ENCODE results near the gene AFDN.

Gene AFDN

DNA sequence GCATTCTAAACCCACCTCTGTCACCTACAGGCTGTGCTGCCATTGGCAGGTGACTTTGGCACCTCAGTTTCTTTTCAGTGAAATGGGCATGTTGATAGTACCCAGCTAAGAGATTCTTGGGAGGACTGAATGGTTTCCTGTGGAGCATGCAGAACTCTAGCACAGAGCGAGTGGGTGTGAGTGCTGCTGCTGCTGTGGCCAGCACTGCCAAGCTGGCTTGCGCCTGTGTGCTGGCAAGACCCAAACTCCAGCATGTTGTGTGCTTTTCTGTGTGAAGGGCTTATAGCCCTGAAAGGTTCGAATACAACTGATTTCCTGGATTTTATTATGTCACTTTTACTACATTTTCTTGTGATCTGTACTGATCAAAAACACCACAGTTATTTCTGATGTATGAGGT is 92.6 kb downstream of the AFDN start:
- Mint-ChIP-seq H3K4me1 (no peaks in the 10 kb centered on the region), H3K4me3 (no peak overlapping the region), H3K9me3 (no peaks in the 10 kb centered on the region), H3K27ac (no peak overlapping the region), H3K36me3 (peaks cover 32% of the 10 kb centered on the region)
- no peak for DNase-seq (ENCODE audit: low spot score in 2 of 2)
- no peak for ATAC-seq

DNA sequence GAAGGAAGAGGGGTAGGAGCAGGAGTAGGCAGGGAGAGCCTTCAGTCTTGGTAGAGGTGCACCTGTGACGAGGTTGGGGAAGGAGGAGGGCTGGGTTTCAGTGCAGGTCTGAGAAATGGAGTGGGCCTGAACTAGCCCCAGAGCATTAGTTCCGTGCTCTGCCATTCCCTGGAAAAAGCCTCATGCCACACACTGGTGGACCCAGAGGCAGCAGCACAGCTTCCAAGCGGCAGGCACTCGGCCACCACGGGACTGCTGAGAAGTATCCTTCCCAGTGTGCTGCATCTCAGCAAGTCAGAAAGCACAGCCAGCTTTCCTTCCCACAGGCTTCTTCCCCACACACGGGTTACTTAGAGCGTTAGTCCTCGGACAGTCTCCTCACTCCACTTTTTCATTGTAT is 93.5 kb downstream of the AFDN start:
- Mint-ChIP-seq H3K27ac (no peak overlapping the region), H3K36me3 (peaks cover 33% of the 10 kb centered on the region), H3K4me3 (no peak overlapping the region), H3K9me3 (no peaks in the 10 kb centered on the region), H3K4me1 (no peaks in the 10 kb centered on the region)
- DNase-seq (ENCODE audit: low spot score in 2 of 2) (no peak), ATAC-seq (no peak)

DNA sequence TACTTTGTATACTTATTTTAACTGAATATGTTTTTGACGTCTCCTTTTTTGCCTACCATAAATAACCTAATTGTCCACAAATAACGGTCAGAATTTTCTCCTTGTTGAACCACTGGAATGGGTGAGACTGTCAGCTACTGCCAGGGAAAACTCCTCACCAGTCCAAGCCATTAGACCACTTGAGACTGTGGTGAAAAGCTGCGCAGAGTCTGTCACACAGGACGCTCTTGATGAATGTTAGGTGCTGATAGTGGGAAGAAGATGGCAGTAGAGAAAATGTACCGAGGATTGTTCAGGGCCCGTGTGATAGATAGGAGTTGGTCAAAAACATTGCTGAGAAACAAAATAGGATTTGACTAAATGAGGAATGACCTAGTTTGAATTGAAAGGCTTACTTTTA is 95.1 kb downstream of the AFDN start:
- DNase-seq (ENCODE audit: low spot score in 2 of 2) (no peak), ATAC-seq (no peak)
- Mint-ChIP-seq H3K27ac (no peak overlapping the region), H3K4me1 (no peaks in the 10 kb centered on the region), H3K4me3 (no peak overlapping the region), H3K9me3 (no peaks in the 10 kb centered on the region), H3K36me3 (peaks cover 33% of the 10 kb centered on the region)

DNA sequence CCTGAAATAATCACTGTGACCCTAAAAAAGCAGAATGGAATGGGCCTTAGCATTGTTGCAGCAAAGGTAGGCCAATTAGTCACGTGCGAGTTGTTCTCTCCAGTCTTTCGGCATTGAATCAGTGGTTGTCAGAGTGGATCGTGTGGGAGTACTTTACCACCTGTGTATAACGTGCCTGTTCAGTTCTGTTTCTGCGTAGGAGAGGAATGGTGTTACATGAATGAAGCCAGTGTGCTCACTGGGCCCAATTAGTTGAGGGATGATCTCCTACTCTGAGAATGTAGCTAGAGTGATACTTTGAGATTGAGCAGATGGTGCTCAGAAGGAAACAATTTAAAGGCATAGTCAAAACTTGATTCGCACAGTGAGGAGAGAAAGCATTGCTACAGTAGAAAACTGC is 98.3 kb downstream of the AFDN start:
- Mint-ChIP-seq H3K36me3 (peaks cover 14% of the 10 kb centered on the region), H3K4me1 (no peaks in the 10 kb centered on the region), H3K9me3 (no peaks in the 10 kb centered on the region), H3K4me3 (no peak overlapping the region), H3K27ac (no peak overlapping the region)
- ATAC-seq (no peak), DNase-seq (ENCODE audit: low spot score in 2 of 2) (no peak)

DNA sequence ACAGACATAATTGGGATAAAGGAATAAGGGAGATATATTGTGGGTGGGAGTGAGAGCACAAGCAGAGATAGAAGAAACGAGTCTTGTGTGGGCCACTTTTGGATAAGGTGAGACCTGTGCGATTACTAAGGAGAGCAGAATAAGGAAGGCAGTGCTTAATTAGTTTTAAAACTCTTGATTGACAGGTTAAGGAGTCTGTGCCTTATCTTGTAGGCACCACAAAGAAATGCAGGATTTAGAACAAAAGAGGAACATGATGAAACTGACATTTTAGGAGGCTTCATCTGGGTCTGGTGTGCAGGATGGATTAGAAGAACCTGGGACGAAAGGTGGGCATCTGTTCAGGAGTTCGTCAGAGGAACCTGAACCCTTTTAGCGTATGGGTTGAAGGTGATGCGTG is 100.5 kb downstream of the AFDN start:
- H3K36me3 Mint-ChIP-seq = peaks cover 14% of the 10 kb centered on the region
- H3K4me3 Mint-ChIP-seq = no peak overlapping the region
- no peak overlapping the region for H3K27ac Mint-ChIP-seq
- no peaks in the 10 kb centered on the region for H3K4me1 Mint-ChIP-seq
- DNase-seq (ENCODE audit: low spot score in 2 of 2) = no peak
- H3K9me3 Mint-ChIP-seq = no peaks in the 10 kb centered on the region
- ATAC-seq = no peak

DNA sequence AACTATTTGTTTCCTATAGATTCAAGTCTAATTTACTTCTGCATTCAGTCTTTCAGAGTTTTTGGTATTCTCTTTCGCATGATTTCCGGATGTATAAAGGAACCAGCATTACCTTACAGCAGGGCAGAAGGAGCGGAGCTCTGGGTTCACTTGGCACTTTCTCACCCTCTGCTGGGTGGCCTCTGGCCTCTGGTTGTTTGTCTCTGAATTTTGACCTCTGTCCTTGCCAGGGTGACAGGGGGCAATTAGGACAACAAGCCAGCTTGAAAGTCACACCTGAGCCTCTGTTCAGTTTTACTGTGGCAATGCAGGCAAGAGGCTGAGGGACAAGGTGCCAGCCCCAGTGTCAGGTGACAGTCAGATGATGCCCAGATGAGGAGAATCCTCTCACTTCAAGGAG is 101.4 kb downstream of the AFDN start:
- DNase-seq (ENCODE audit: low spot score in 2 of 2) (no peak), ATAC-seq (no peak)
- no peaks in the 10 kb centered on the region for H3K4me1 Mint-ChIP-seq
- H3K36me3 Mint-ChIP-seq = peaks cover 13% of the 10 kb centered on the region
- no peaks in the 10 kb centered on the region for H3K9me3 Mint-ChIP-seq
- H3K4me3 Mint-ChIP-seq = no peak overlapping the region
- no peak overlapping the region for H3K27ac Mint-ChIP-seq

DNA sequence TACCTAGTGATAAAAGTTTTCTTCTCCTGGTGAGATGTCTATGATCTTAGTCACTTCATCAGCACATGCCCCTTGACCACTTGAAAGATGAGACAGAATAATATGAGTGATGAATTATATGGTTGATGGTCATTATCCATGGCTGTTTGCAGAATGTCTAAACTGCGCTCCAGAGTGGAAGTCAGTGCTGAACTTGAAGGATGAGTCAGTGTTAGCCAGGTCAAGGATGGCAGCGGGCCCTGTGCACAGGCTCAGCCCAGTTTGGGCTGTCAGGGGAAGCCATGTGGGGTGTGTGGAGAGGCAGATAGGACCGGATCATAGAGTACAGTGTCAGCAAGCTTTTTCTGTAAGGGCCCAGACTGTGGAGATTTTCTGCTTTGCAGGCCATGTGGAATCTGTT is 103.6 kb downstream of the AFDN start:
- no peaks in the 10 kb centered on the region for H3K4me1 Mint-ChIP-seq
- DNase-seq (ENCODE audit: low spot score in 2 of 2) (no peak), ATAC-seq (no peak)
- no peak overlapping the region for H3K4me3 Mint-ChIP-seq
- H3K36me3 Mint-ChIP-seq = no peaks in the 10 kb centered on the region
- no peak overlapping the region for H3K27ac Mint-ChIP-seq
- H3K9me3 Mint-ChIP-seq = no peaks in the 10 kb centered on the region

DNA sequence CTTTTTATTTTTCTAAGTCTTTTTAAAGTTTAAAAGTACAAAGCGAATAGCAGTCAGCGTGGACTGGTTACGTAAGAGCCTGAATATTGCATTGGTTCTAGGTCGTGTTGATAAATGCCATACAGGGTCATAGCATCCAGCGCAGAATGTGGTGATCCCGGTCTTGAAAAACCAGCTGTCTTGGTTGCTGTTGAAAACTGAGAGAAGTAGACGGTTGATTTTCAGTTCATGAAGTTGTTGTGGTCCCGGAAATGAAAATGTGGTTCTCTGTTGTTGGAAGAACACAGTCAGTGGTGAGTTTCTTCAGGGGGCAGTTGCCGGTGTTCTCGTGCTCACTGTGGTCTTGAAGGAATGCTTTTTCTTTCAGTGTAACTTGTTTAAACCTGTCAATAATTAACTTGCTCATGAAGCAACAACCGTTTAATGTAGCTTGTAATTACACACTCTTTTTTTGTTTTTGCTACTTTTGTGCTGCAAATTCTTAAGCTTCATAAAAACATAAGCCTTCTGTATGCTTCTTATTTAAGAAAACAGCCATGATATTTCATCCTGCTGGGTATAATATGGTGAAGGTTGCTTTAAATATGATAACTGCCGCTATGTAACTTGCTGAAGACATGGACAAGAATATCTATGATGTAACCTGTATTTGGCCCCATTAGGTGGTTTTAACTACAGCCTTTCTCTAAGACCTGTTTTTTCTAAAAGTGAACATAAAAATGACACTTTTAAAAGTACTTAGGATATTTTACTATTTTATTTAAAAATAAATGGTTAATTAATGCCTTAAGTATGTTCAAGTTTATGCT is 106.0 kb downstream of the AFDN start:
- Mint-ChIP-seq H3K4me3 (no peak overlapping the region), H3K27ac (no peak overlapping the region), H3K9me3 (no peaks in the 10 kb centered on the region), H3K36me3 (no peaks in the 10 kb centered on the region), H3K4me1 (no peaks in the 10 kb centered on the region)
- no peak for ATAC-seq
- DNase-seq (ENCODE audit: low spot score in 2 of 2) = no peak

DNA sequence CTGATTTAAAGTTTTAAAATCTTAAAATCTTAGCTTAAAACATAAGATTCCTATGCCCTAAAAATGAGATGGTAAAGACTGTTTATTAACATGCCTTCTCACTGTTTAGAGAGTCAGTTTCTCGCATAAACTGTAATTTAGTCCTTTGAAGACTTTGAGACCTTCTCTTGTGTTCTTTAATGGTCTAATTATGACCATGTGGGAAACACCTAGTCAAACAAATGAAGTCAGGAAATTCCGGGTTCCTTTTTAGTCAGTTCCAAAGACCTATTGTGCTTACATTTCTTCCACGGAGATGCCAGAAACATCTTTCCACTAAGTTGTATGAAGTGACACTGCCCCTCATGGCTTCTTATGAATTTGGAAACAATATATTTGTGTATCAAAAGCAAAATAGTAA is 106.6 kb downstream of the AFDN start:
- Mint-ChIP-seq H3K4me1 (no peaks in the 10 kb centered on the region), H3K4me3 (no peak overlapping the region), H3K9me3 (no peaks in the 10 kb centered on the region), H3K36me3 (no peaks in the 10 kb centered on the region), H3K27ac (no peak overlapping the region)
- no peak for DNase-seq (ENCODE audit: low spot score in 2 of 2)
- no peak for ATAC-seq

DNA sequence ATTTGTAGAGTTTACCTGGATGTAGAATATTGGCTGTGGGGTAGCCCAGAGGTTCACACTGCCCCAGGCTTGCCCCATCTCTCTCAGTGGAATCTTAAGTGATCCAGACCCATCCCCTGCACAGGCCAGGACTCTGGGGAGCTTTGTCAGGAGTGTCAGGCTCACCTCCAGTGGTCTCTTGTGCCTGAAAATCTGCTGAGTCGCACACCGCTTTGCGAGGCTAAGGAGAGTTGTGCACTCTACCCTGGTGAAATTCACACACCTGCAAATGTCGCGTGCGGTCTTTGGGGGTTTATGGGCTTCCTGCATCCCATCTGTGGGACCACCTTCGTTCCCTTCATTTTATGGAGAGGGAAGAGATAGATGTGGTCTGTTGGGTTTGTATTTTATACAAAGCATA is 107.1 kb downstream of the AFDN start:
- DNase-seq (ENCODE audit: low spot score in 2 of 2) = no peak
- no peaks in the 10 kb centered on the region for H3K4me1 Mint-ChIP-seq
- no peak overlapping the region for H3K4me3 Mint-ChIP-seq
- no peaks in the 10 kb centered on the region for H3K36me3 Mint-ChIP-seq
- H3K27ac Mint-ChIP-seq = no peak overlapping the region
- no peaks in the 10 kb centered on the region for H3K9me3 Mint-ChIP-seq
- no peak for ATAC-seq

DNA sequence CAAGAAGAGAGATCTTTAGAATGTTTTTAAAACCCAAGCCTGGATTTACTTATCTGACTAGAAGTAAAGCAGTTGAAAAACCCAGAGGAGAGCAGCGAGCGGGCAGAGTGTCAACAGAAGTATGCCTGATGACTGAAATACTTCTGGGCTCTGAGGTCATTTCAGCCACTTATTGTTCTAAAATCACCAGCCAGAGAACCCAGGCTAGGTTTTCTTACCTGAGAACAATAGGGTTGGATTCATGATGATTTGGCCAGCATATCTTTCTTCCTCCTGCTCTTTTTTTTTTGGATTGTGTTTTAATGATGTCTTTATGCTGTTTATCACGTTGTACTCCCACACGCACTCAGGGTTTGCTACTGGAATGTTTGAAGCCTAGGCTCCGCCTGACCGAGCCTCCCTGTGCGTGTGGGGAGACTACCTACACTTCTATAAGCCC is 107.7 kb downstream of the AFDN start:
- Mint-ChIP-seq H3K36me3 (no peaks in the 10 kb centered on the region), H3K27ac (no peak overlapping the region), H3K4me1 (no peaks in the 10 kb centered on the region), H3K4me3 (no peak overlapping the region), H3K9me3 (no peaks in the 10 kb centered on the region)
- no peak for DNase-seq (ENCODE audit: low spot score in 2 of 2)
- ATAC-seq = no peak

DNA sequence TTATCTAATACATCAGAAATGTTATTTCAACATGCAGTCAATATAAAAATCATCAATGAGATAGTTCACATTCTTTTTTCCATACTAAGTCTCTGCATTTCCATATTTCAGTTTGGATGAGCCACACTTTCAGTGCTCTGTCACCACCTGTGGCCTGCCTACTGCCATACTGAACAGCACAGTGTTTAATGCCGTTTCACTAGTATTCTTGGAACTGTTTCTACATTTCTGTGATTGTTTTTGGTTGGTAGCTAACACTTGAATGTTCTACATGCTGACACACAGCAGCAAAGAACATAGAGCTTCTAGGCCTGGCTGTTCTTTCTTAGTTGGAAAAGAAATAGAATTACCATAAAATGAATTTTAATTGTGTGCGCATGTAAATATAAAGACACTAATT is 109.3 kb downstream of the AFDN start:
- Mint-ChIP-seq H3K9me3 (no peaks in the 10 kb centered on the region), H3K4me3 (no peak overlapping the region), H3K4me1 (no peaks in the 10 kb centered on the region), H3K27ac (no peak overlapping the region), H3K36me3 (no peaks in the 10 kb centered on the region)
- DNase-seq (ENCODE audit: low spot score in 2 of 2) (no peak), ATAC-seq (no peak)

DNA sequence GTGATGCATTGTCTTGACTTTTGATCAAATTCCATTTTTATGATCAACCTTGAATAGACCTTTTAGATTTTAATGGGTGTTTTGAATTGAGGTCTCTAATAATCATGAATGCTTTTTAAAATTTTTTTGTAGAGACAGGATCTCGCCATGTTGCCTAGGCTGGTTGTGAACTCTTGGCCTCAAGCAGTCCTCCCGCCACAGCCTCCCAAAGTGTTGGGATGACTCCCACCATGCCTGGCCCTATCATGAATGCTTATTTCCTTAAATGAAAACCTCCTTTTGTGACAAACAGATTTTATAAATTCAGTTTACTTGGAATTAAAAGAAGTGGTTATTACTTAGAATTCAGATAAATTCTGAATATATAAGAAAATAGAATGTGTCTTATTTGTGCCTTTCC is 110.6 kb downstream of the AFDN start:
- Mint-ChIP-seq H3K27ac (no peak overlapping the region), H3K4me1 (no peaks in the 10 kb centered on the region), H3K36me3 (no peaks in the 10 kb centered on the region), H3K4me3 (no peak overlapping the region), H3K9me3 (no peaks in the 10 kb centered on the region)
- no peak for ATAC-seq
- DNase-seq (ENCODE audit: low spot score in 2 of 2) = no peak

DNA sequence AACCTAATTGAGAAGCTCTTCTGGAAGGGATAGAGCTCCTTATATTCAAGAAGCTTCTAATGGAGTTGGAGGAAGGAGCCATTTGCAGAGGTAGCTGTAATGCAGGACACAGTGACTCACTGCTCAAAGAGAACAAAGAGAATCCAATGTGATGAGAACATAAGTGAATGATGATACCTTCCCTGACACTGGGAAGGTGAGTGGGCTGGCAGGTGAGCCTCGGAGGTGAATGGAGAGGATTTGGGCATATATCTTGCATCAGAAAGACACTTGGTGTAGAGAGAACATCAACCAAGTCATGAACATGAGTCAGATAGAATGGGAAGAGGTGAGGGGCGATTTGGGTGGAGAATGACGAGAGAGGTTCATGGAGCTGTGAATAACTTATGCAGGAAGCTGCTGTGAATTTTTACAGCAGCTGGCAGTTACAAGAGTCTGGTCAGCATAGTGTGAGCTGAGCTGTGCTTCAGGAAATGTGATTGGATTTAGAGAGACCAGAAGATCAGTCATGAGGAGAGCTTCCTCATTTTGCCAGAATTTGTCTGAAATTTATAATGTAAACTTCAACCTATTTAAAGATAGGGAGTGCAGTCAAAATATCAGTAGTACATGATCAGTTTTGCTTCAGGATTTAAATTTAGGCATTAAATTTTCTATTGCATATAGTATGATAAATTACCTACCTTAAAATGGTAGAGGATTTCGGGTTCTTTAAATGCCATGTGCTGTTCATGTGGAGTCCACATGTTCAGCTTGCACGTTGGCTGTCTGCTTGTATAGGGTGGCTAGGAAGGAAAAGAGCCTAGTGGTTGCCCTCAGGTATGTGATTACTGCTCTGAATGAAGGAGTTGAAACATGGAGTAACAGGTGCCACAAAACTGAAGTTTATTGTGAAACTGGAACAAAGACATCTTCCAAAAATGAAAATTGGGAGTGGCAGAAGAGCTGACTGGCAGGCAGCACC is 111.5 kb downstream of the AFDN start:
- Mint-ChIP-seq H3K9me3 (no peaks in the 10 kb centered on the region), H3K36me3 (peaks cover 6% of the 10 kb centered on the region)

DNA sequence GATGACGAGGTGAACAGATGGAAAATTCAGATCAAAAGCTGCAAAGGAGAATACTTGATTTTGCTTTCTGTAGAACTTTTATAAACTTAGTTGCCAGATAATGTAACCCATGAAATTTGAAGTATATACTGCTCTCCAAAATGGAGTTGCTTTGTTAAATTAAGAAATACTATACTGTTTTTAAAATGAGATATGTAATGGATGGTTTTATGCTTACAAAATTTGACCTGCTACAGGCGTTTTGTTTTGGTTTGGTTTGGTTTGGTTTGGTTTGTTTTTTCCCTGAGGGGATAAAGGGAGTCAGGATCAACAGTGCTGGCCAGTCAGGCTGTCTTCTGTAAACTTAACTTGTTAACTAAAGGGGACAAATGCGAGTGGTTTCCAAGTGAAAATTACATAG is 115.1 kb downstream of the AFDN start:
- ATAC-seq (no peak), DNase-seq (ENCODE audit: low spot score in 2 of 2) (no peak)
- H3K27ac Mint-ChIP-seq = no peak overlapping the region
- no peaks in the 10 kb centered on the region for H3K4me1 Mint-ChIP-seq
- peaks cover 27% of the 10 kb centered on the region for H3K36me3 Mint-ChIP-seq
- no peaks in the 10 kb centered on the region for H3K9me3 Mint-ChIP-seq
- no peak overlapping the region for H3K4me3 Mint-ChIP-seq

More for the DNA sequence above, 111.5 kb downstream of the AFDN start:
- DNase-seq (ENCODE audit: low spot score in 2 of 2) (no peak), ATAC-seq (no peak)
- no peaks in the 10 kb centered on the region for H3K4me1 Mint-ChIP-seq
- no peak overlapping the region for H3K27ac Mint-ChIP-seq
- no peak overlapping the region for H3K4me3 Mint-ChIP-seq

DNA sequence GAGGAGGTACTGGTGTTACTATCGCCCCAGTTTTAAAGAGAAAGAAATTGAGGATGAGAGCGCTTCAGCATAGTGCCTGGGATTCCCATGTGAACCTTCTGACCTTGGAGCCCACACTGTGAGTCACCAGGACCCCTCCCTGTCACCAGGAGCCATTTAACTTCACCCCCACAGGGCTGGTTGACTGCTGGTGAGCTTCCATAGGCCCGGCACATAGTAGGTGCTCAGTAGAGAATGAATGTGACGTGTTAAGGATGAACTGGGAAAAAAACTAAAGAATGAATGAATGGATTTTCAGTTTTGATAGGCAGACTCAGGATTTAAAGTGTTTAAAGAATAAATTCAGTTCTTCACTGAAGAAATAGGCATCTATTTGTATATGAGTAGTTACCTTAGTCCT is 117.4 kb downstream of the AFDN start:
- Mint-ChIP-seq H3K27ac (no peak overlapping the region), H3K36me3 (peaks cover 50% of the 10 kb centered on the region), H3K9me3 (no peaks in the 10 kb centered on the region), H3K4me3 (no peak overlapping the region), H3K4me1 (no peaks in the 10 kb centered on the region)
- ATAC-seq = no peak
- DNase-seq (ENCODE audit: low spot score in 2 of 2) = no peak

Measured in stimulated activated effector memory CD8-positive, alpha-beta T cell treated with anti-CD3 and anti-CD28 coated beads, Interleukin-12 subunit alpha, Interleukin-12 subunit beta, amount 100 ng/mL, for 72 hours (primary cell).